ENCODE measurements around the gene NRXN3.

The NRXN3 gene

DNA sequence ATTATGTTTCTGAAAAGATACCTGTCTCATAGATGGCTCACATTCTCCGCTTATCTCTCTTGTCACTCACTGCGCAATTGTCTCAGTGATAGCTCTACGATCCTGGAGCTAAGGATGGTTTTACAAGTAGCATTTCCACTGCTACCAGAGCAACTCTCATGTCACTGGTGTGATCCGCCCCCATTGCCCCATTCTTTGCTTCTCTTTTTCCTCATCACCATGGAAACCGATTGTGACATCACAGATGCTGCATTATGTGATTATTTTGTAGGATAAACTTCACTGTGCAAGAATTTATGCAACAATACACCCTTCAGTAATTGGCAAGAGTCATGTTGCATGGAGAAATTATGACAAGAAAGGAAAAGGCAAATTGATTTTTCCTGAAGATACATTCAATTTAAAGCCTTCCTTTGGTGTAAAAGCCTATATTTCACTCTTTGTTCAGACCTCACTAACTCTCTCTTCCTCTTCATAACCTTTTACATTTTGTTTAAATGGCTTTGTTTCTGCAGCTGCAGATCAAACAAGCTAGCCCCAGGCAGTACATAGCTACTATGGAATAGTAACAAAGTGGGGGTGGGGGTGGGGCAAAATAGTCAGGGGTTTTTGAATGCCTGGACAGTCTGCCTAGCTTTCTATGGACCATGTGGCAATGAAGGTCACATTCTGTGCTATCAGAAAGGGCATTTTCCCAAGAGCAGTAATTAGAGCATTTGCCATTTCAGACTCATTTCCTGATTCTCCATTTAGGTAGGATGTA, 539.8 kb downstream of the NRXN3 start:
- no peak for DNase-seq (ENCODE audit: low read depth in 2 of 2)

- no peak for DNase-seq (ENCODE audit: low read depth in 2 of 2)
Measured at GRCh38 chr14:78710963-78711362, 540.8 kb downstream of the NRXN3 start.

DNA sequence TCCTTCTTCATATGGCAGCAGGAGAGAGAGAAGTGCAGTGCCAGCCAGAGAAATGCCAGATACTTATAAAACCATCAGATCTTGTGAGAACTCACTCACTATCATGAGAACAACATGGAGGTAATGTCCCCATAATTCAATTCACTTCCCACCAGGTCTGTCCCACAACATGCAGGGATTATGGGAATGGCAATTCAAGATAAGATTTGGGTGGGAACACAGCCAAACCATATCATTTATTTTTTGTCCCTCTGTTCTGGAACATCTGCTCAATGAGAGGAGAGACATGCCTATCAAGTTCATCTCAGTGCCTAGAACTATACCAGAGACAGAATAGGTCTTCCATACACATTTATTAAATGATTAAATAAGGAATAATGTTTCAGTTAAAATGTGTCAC, 543.5 kb downstream of the NRXN3 start:
- no peak for DNase-seq (ENCODE audit: low read depth in 2 of 2)

- no peak for DNase-seq (ENCODE audit: low read depth in 2 of 2)
Measured at GRCh38 chr14:78714711-78715110, 544.5 kb downstream of the NRXN3 start.

DNA sequence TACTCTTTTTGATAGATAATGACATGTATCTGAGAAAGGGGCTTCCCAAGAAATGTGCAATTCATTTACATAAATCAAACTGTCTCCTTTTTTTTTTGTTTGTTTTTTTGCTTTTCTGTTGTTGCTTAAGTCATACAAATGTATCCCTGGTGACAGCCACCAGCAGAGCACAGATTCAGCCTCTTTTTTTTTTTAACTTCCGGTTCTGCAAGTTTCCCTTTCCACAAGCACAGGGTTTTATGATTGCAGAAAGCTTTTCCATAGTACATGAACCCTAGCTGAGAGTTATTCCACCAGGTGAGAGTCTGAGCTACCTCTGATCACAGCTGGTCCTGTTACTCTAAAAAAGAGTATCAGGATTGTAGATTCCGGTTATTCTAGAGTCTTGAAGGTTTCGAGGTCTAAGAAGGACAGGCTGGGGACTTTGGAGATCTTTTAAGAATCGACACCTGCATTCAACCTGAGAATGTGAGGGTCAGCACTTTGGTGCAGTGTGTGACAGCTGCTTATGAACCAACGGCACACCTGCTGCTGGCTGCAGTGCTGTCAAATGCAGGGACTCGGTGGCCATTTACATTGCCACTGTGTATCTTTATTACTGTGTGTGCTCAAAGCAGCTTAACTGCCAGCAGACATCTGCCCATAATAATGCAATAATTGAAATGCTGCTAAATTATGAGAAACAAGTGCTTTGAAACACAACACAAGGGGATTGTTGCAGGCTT, 551.7 kb downstream of the NRXN3 start:
- DNase-seq (ENCODE audit: low read depth in 2 of 2) = no peak

DNA sequence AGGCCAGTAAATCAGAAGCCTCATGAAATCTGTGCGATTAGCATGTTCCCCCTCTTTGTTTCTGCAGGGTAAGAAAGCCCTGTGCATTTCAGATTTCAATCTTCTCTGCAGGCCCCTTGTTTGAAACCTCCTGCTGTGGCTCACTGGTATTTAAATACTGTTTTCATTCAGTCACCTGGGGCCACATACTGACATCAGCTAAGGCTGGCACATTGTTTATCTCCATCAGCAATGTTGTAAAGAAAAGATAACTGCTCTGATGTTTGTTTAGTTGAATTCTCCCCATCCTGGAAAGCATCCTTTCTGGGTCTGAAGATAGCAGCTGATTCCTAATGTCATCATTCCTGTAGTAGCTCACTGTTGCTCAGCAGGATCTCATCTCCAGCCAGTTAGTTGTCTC, 554.9 kb downstream of the NRXN3 start:
- DNase-seq (ENCODE audit: low read depth in 2 of 2) = no peak

DNA sequence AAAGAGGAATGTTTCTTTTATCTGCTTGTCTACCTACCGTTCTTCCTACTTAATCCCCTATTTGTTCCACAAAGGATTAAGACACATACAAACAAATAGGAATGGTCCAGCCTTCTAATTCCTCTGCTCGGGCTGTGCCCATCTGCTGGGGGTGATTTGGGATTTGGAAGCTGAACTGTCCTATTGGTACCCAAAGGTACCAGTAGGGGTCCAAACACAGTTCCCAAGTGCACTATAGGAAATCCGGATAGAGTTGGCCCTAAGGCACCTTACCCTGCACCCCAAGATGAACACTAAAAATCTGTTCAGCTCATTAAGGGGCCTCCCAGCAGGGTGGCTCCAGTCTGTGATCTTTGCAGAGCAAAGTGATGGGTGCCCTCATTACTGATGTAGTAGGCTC, 566.9 kb downstream of the NRXN3 start:
- no peak for DNase-seq (ENCODE audit: low read depth in 2 of 2)

GRCh38 chr14:78737601-78738000, 567.4 kb downstream of the NRXN3 start:
- DNase-seq (ENCODE audit: low read depth in 2 of 2) = no peak

DNA sequence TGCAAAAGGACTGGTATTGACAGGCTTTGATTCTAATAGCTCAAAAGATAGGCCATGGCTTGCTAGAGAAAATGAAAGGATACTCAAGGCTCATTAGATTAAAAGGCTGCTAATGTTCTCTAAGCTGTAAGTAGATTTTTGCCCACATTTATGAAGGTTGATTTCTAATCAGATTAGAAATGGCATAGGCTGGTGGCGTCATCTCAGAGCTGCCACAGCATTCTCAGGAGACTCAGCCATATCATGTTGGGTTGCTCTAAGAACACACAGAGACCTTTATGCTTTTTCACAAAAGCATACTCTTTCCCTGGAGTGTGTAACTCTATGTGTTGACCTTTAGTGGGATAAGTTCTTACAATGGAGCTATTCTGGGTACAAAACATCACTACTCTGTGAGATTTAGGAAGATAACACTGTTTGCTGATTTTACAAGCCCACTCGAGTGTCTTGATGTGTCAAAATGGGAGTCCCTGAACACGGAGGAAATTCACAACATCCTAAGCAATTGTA, 576.0 kb downstream of the NRXN3 start:
- no peak for DNase-seq (ENCODE audit: low read depth in 2 of 2)

DNA sequence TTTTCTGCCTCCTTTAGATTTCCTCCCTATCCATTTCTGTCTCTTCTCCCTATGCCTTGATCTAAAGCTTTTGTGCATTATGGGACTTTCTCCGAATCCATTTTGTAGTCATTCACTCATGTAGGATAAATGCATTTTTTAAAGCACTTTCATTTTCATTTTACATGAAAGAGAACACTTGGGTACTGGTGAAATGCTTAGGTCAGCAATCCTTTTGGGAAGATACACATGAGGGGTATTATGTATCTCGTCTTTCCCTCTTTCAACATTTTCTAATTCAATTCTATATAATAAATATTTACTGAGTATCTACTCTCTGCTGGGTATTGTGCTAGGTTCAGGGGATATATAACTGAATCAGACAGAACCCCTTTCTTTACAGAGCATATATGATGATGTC, 577.6 kb downstream of the NRXN3 start:
- no peak for DNase-seq (ENCODE audit: low read depth in 2 of 2)

DNA sequence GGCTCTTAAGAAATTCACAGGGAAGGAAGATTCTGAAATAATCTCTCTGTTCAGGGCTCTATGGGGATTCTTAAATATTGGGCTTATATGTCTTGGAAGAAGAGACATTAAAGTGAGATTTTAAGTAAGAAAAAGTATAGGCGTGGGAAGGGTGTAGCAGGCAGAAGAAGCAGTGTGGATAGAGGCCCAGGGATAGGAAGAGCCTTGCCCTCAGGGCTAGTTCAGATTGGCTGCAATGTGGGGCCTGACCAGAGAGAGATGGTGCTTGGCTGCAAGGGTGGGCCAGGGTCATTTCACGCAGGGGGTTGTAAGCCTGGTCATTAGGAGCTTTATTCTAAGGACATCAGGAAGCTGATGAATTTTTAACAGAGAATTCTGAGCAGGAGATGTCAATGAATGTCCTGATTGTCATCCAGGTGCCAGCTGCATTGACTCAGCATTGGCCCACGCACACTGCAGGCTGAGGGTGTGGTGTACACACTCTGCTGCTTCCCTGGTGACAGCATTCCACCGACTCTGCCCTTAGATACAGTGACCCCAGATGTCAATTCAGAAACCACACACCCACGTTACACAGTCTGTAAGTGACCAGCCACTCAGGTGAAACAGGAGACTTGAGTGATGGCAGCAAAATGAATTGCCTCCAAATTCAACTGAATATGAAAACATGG, 582.5 kb downstream of the NRXN3 start:
- DNase-seq (ENCODE audit: low read depth in 2 of 2) = no peak

DNA sequence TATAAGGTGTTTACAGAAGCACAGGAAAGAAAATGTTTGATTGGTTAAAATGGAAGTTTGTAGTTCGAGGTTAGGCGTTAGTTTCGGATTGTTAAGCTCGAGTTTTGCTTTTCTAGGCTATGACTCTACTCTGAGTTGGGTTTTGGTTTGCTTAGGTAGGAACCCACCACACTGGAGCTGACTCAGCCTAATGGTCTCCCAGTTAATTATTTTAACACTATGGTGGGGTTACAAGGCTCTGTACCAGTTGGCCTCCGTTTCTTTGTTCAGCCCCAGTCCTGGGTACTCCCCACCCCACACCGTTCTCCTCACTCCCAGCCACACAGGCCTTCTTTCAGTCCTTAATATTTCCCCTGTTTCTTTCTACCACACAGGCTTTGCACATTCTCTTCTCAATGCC, 583.9 kb downstream of the NRXN3 start:
- no peak for DNase-seq (ENCODE audit: low read depth in 2 of 2)

DNA sequence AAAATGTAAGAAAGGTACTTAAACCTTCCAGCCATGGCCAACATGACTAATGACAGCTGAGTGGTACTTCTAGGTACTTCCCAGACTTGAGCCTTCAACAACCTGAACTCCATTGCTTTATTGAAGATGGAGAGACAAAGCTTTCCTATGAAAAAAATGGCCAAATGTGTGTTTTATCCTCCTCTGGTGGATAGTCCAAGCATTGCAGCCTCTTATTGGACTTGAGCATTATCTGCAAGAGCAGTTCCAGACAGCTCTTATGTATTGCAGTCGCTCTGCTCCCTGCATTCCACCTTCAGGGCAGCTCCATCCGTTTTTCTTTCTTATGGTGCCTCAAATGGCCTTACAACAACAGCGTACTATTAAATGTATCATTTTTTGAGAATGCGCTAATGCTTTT, 588.2 kb downstream of the NRXN3 start:
- no peak for DNase-seq (ENCODE audit: low read depth in 2 of 2)

DNA sequence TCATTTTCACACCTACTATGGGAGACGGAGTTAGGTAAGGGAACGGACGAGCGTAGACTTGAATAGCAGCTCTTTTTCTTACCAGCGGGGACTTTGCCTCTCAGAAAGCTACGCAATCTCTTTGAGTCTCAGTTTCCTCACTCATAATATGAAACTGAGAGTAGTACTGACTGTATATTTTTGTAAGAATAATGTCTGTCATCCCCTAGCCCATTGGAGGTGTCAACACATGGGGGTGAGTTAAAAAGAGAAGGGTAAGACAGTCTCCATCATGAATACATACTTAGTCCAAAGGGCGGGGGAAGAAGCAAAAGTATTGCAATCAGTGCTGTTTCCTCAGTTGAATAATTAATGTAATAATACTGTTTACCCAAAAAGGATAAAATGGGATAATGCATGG, 592.2 kb downstream of the NRXN3 start:
- DNase-seq (ENCODE audit: low read depth in 2 of 2) = no peak

GRCh38 chr14:78763746-78764145, 593.6 kb downstream of the NRXN3 start:
- DNase-seq (ENCODE audit: low read depth in 2 of 2) = no peak

DNA sequence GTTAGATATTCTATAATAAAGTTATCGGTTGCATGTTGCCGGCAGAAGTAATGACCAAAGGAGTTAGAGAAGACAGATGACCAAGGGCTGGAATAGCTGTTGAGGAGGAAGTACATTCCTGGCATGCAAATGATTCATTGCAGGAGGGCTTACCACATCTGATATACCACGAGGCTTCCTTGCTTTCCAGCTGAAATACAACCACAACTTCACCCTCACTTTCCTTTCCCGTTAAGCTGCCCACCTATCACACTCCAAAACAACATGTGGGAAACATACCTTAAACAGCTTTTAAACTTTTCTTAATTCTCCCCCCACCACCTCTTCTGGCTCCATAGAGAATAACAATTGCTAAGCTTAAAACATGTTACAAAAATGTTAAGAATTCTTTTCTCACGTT, 594.1 kb downstream of the NRXN3 start:
- no peak for DNase-seq (ENCODE audit: low read depth in 2 of 2)

DNA sequence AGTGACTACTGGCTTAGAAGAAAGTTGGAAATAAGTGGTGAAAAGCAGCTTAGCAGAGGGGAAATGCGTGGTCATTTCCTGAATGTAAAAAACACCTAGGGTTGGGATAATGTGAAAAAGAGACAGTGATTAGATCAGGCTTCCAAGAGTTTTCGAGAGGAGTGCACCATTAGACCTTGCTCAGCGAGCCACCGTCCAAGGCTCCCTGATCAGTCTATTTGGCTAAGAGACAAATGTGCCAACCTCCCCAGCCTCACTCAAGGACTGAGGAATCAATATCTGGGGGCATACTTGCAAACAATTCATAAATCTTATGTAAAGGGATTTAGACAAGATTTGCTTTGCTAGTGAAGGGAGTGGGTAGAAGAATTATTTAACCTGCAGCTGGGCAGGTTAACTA, 594.5 kb downstream of the NRXN3 start:
- DNase-seq (ENCODE audit: low read depth in 2 of 2) = no peak

DNA sequence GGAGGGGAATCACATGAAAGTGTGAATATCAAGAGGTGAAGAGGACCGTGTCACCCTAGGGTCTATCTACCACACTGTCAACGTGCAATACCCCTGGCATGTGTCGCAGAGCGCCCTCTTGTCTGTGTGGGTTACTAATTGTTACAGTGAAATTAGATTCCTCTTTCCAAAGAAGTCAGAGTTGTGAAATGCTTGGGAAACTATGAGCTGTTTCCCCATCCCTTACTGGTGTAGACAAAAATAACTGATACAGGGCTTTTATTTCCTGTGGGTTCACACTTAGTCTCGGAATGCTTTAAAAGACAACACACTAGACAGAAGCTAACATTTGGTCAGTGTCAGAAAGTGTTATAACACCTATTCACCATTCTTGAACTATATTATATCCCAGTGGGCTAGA, 597.3 kb downstream of the NRXN3 start:
- DNase-seq (ENCODE audit: low read depth in 2 of 2) = no peak

GRCh38 chr14:78782551-78782950, 612.4 kb downstream of the NRXN3 start:
- DNase-seq (ENCODE audit: low read depth in 2 of 2) = no peak

DNA sequence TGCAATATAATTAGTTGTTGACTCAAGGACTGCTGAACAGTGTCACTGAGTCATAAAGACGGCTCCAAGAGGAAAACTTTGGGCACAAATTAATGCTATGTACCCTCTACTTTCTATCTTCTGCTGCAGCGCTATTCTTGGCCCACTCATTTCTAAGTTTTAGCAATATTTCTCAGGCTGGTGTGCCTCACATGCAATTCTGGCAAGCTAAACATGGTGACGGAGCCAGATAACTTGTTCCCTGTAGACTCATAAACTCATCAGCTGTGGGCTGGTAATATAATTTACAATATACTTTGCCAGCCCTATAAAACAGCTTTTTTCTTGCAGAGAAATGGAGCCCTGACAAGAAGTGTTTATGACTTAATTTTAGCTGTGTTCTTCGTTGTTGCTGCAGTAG, 615.1 kb downstream of the NRXN3 start:
- DNase-seq (ENCODE audit: low read depth in 2 of 2) = no peak

- no peak for DNase-seq (ENCODE audit: low read depth in 2 of 2)
Measured at GRCh38 chr14:78788467-78789360, 618.5 kb downstream of the NRXN3 start.

- no peak for DNase-seq (ENCODE audit: low read depth in 2 of 2)
Measured at GRCh38 chr14:78790271-78790670, 620.1 kb downstream of the NRXN3 start.
